ENCODE data around the gene GNAZ. TPM values are rescaled to one million over a fixed set of nuclear protein-coding genes. Genes with fewer than 3 reads are reported as not detected.

GNAZ gene
- total and polyA plus RNA-seq, 8 donors: 1.7 to 4.7 (median 3.9) TPM

GRCh38 chr22:23080613-23081290, 10.4 kb downstream of the GNAZ start:
- TF ChIP-seq CTCF (IDR thresholded peaks at IDR 0.05): no peak
- H3K4me1 ChIP-seq: no peaks in the 10 kb centered on the region
- no peaks in the 10 kb centered on the region for H3K27me3 ChIP-seq
- H3K4me3 ChIP-seq: no peak overlapping the region
- DNase-seq: no peak
- no peak for ATAC-seq
- no peaks in the 10 kb centered on the region for H3K36me3 ChIP-seq
- no peak overlapping the region for H3K27ac ChIP-seq
- intact Hi-C loops (cut with DNase I): no loop called here
- H3K9me3 ChIP-seq: no peaks in the 10 kb centered on the region

- intact Hi-C loops (cut with DNase I): no loop called here
- DNase-seq (no peak), ATAC-seq (no peak)
- Histone ChIP-seq H3K27me3 (no peaks in the 10 kb centered on the region), H3K36me3 (no peaks in the 10 kb centered on the region), H3K9me3 (no peaks in the 10 kb centered on the region), H3K4me3 (no peak overlapping the region), H3K27ac (no peak overlapping the region), H3K4me1 (no peaks in the 10 kb centered on the region)
- TF ChIP-seq CTCF (IDR thresholded peaks at IDR 0.05): no peak
Measured at GRCh38 chr22:23082534-23083314, 12.4 kb downstream of the GNAZ start.

- DNase-seq (no peak), ATAC-seq (no peak)
- no peak for TF ChIP-seq CTCF (IDR thresholded peaks at IDR 0.05)
- Histone ChIP-seq H3K36me3 (no peaks in the 10 kb centered on the region), H3K4me3 (no peak overlapping the region), H3K9me3 (no peaks in the 10 kb centered on the region), H3K27ac (no peak overlapping the region), H3K27me3 (no peaks in the 10 kb centered on the region), H3K4me1 (no peaks in the 10 kb centered on the region)
- intact Hi-C loops (cut with DNase I): no loop called here
Measured at GRCh38 chr22:23083315-23084021, 13.1 kb downstream of the GNAZ start.

GRCh38 chr22:23084453-23085350, 14.4 kb downstream of the GNAZ start:
- ATAC-seq (no peak), DNase-seq (no peak)
- no peak overlapping the region for H3K4me3 ChIP-seq
- H3K27me3 ChIP-seq: no peaks in the 10 kb centered on the region
- intact Hi-C loops (cut with DNase I): no loop called here
- no peaks in the 10 kb centered on the region for H3K36me3 ChIP-seq
- no peak for TF ChIP-seq CTCF (IDR thresholded peaks at IDR 0.05)
- H3K9me3 ChIP-seq: no peaks in the 10 kb centered on the region
- H3K27ac ChIP-seq: no peak overlapping the region
- no peaks in the 10 kb centered on the region for H3K4me1 ChIP-seq
